Measurements from ENCODE around the gene RNASE2.

GRCh38 chr14:20969336-20969735 is 14.0 kb downstream of the RNASE2 start:
- no peak for TF ChIP-seq CTCF (conservative IDR thresholded peaks at IDR 0.05; ENCODE audit: low read depth, low read length)
- no peak for TF ChIP-seq EZH2 (IDR thresholded peaks at IDR 0.05; ENCODE audit: borderline replicate concordance, low read depth, low read length, poor library complexity, severe bottlenecking)

Data from A673 (cell line).